Astrocyte (in vitro differentiated cells and primary cell): Measurements from ENCODE around the gene PKNOX2. TPM values are rescaled to one million over a fixed set of nuclear protein-coding genes. Genes with fewer than 3 reads are reported as not detected.

ENCODE experiments used
- DNase-seq: peaks from one replicate; pipeline ENCODE4 v3.0.0-alpha.2; 2010; ENCODE audit warnings: low read depth
- FAIRE-seq: peaks from 2 replicates; lab custom pipeline; 2011; peaks lifted over from hg19 to GRCh38; lab: Jason Lieb, UNC
- H2AFZ ChIP-seq: 2 replicates; pipeline ENCODE4 v1.6.0; 2012; ENCODE audit warnings: low read depth, low read length, inconsistent platforms
- H3K27ac ChIP-seq: 2 replicates; pipeline ENCODE4 v1.5.1; 2011; ENCODE audit warnings: low read depth, low read length, inconsistent platforms
- H3K27me3 ChIP-seq: 2 replicates; pipeline ENCODE4 v1.6.0; 2011; ENCODE audit warnings: low read length, inconsistent platforms; ENCODE audit not compliant: insufficient read depth
- H3K36me3 ChIP-seq: 2 replicates; pipeline ENCODE4 v1.5.1; 2011; ENCODE audit warnings: low read length, inconsistent platforms; ENCODE audit not compliant: insufficient read depth
- H3K4me1 ChIP-seq: 2 replicates; pipeline ENCODE4 v1.5.1; 2011; ENCODE audit warnings: low read length, inconsistent platforms; ENCODE audit not compliant: insufficient read depth
- H3K4me2 ChIP-seq: 2 replicates; pipeline ENCODE4 v1.6.0; 2012; ENCODE audit warnings: low read length, inconsistent platforms
- H3K4me3 ChIP-seq: 2 replicates; pipeline ENCODE4 v1.5.1; 2011; ENCODE audit warnings: low read depth, mild to moderate bottlenecking, low read length, inconsistent platforms; ENCODE audit not compliant: insufficient read depth
- H3K79me2 ChIP-seq: 2 replicates; pipeline ENCODE4 v1.6.0; 2012; ENCODE audit warnings: mild to moderate bottlenecking, low read length, inconsistent platforms; ENCODE audit not compliant: insufficient read depth
- H3K9ac ChIP-seq: 2 replicates; pipeline ENCODE4 v1.6.0; 2012; ENCODE audit warnings: mild to moderate bottlenecking, low read length, inconsistent platforms
- H3K9me3 ChIP-seq: 2 replicates; pipeline ENCODE4 v1.5.1; 2012; ENCODE audit warnings: low read depth, mild to moderate bottlenecking, low read length, inconsistent platforms; ENCODE audit not compliant: insufficient read depth
- H4K20me1 ChIP-seq: 2 replicates; pipeline ENCODE4 v1.6.0; 2012; ENCODE audit warnings: low read length, inconsistent platforms; ENCODE audit not compliant: insufficient read depth
- H3K27ac Mint-ChIP-seq: one replicate; pipeline ENCODE4 v1.8.0; 2021; ENCODE audit warnings: mild to moderate bottlenecking, mixed read lengths; ENCODE audit not compliant: unreplicated experiment
- H3K27me3 Mint-ChIP-seq: one replicate; pipeline ENCODE4 v1.8.0; 2021; ENCODE audit warnings: low read depth, mixed read lengths; ENCODE audit not compliant: unreplicated experiment
- H3K36me3 Mint-ChIP-seq: one replicate; pipeline ENCODE4 v1.8.0; 2021; ENCODE audit warnings: low read depth, mixed read lengths; ENCODE audit not compliant: unreplicated experiment
- H3K4me1 Mint-ChIP-seq: one replicate; pipeline ENCODE4 v1.8.0; 2021; ENCODE audit warnings: low read depth, mixed read lengths; ENCODE audit not compliant: unreplicated experiment
- H3K4me3 Mint-ChIP-seq: one replicate; pipeline ENCODE4 v1.8.0; 2021; ENCODE audit warnings: mild to moderate bottlenecking, moderate library complexity, mixed read lengths; ENCODE audit not compliant: unreplicated experiment
- H3K9me3 Mint-ChIP-seq: one replicate; pipeline ENCODE4 v1.8.0; 2021; ENCODE audit warnings: mild to moderate bottlenecking, mixed read lengths; ENCODE audit not compliant: unreplicated experiment
- EZH2 ChIP-seq: IDR thresholded peaks from 2 replicates; pipeline ENCODE4 v1.6.1; 2012; ENCODE audit warnings: mild to moderate bottlenecking, low read length, inconsistent platforms; ENCODE audit not compliant: insufficient read depth
- total RNA-seq: library from RNA; stranded (reverse); gene quantifications from 2 replicates; pipeline ENCODE4 v1.2.1, GENCODE V29; 2021
- TF ChIP-seq, protein P1 (sequence below): IDR thresholded peaks from 2 replicates; pipeline ENCODE4 v1.5.1; 2011; ENCODE audit warnings: low read depth, mild to moderate bottlenecking, inconsistent platforms, low read length, moderate library complexity; ENCODE audit not compliant: insufficient read depth

The PKNOX2 gene
- total RNA-seq, 1 donor from 2014 or later: 53.4 TPM

DNA sequence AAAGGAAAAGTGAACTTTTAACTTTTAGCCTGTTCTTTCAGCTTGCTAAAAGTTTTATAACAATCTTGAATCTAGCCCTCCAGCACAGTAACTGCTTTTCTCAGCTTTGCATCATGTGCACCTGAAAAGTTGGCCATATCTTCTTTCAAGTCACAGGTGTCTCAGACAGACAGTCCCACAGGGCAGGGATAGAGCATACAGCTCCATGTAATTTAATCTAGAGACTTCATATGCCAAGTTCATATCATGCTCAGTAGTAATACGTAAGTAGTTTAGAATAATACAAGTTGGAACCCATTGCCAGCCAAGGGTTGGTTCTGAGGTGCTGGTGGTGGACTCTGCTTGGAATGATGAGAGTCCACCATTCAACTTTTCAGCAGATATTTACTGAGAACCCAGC lies 68.6 kb downstream of the PKNOX2 start:
- H3K36me3 Mint-ChIP-seq: peaks cover 53% of the 10 kb centered on the region
- no peaks in the 10 kb centered on the region for H3K36me3 ChIP-seq
- H3K9me3 ChIP-seq: no peaks in the 10 kb centered on the region
- no peak overlapping the region for H3K4me2 ChIP-seq
- peaks cover 25% of the 10 kb centered on the region for H4K20me1 ChIP-seq
- TF ChIP-seq, protein P1, sequence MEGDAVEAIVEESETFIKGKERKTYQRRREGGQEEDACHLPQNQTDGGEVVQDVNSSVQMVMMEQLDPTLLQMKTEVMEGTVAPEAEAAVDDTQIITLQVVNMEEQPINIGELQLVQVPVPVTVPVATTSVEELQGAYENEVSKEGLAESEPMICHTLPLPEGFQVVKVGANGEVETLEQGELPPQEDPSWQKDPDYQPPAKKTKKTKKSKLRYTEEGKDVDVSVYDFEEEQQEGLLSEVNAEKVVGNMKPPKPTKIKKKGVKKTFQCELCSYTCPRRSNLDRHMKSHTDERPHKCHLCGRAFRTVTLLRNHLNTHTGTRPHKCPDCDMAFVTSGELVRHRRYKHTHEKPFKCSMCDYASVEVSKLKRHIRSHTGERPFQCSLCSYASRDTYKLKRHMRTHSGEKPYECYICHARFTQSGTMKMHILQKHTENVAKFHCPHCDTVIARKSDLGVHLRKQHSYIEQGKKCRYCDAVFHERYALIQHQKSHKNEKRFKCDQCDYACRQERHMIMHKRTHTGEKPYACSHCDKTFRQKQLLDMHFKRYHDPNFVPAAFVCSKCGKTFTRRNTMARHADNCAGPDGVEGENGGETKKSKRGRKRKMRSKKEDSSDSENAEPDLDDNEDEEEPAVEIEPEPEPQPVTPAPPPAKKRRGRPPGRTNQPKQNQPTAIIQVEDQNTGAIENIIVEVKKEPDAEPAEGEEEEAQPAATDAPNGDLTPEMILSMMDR: no peak
- TF ChIP-seq EZH2: no peak
- DNase-seq (no peak), FAIRE-seq (no peak)
- no peaks in the 10 kb centered on the region for H3K27me3 ChIP-seq
- H2AFZ ChIP-seq: no peak overlapping the region
- H3K4me3 ChIP-seq: no peak overlapping the region
- H3K9ac ChIP-seq: no peak overlapping the region
- H3K27ac Mint-ChIP-seq: no peak overlapping the region
- H3K27ac ChIP-seq: no peak overlapping the region
- H3K4me1 ChIP-seq: no peaks in the 10 kb centered on the region
- H3K4me3 Mint-ChIP-seq: no peak overlapping the region
- H3K4me1 Mint-ChIP-seq: peaks cover 41% of the 10 kb centered on the region
- H3K9me3 Mint-ChIP-seq: peaks cover 2% of the 10 kb centered on the region
- no peaks in the 10 kb centered on the region for H3K27me3 Mint-ChIP-seq
- H3K79me2 ChIP-seq: peaks cover 8% of the 10 kb centered on the region

DNA sequence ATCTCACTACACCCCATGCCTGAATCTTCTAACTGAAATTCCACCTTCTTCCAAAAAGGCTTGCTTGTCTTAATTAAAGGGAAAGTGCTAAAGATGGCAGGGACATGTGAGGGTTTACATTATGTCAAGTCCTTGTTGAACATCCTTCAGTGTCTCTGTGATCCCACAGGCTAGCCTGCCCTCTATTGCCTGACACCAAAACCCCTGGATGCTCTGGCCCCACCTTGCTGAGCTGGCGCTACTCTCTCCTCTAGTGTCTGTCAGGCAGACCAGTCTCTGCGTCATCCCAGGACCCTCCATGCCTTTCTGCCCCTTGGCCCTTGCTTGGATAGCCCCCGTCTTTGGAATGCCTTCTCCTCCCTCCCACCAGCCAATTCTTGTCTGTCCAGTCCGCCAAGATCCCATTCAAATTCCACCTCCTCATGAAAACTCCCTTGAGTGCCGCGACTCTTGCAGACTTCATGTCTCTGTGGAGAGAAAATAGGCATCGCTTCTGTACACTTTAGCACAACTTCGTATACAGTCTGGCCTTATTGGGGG lies 69.3 kb downstream of the PKNOX2 start:
- Histone ChIP-seq H3K4me1 (no peaks in the 10 kb centered on the region), H3K4me2 (no peak overlapping the region), H3K36me3 (no peaks in the 10 kb centered on the region), H4K20me1 (peaks cover 25% of the 10 kb centered on the region), H3K9me3 (no peaks in the 10 kb centered on the region), H3K27ac (no peak overlapping the region), H3K79me2 (peaks cover 8% of the 10 kb centered on the region), H3K9ac (no peak overlapping the region), H3K4me3 (no peak overlapping the region), H2AFZ (no peak overlapping the region), H3K27me3 (no peaks in the 10 kb centered on the region)
- peak overlapping the region; percentile 14 for H3K27ac Mint-ChIP-seq
- peak overlapping the region; percentile 17 for H3K4me3 Mint-ChIP-seq
- TF ChIP-seq, protein P1: no peak
- no peak for TF ChIP-seq EZH2
- H3K9me3 Mint-ChIP-seq: peaks cover 3% of the 10 kb centered on the region
- peaks cover 34% of the 10 kb centered on the region for H3K4me1 Mint-ChIP-seq
- no peaks in the 10 kb centered on the region for H3K27me3 Mint-ChIP-seq
- H3K36me3 Mint-ChIP-seq: peaks cover 54% of the 10 kb centered on the region
- DNase-seq (no peak), FAIRE-seq (no peak)

DNA sequence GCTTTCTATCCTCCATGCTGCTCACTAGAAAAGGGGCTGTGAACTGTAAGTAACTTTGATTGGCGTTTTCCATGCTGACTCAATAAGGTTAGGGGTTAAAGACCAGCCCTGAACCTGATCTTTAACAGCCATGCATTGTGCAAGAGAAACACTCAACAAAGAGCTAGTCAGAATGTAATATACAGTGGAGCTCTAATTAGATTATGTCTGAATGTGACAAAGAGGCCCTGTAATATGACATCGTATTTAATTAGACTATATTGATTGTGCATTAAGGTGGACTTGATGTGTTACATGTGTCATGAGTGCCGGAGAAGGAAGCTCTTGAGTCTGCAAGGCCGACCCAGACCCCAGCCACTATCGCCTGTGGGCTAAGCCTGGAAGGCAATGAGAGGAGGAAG lies 70.5 kb downstream of the PKNOX2 start:
- H3K9me3 ChIP-seq: no peaks in the 10 kb centered on the region
- DNase-seq: no peak
- H3K4me1 ChIP-seq: no peaks in the 10 kb centered on the region
- H2AFZ ChIP-seq: no peak overlapping the region
- TF ChIP-seq, protein P1: no peak
- TF ChIP-seq EZH2: no peak
- H3K27me3 ChIP-seq: no peaks in the 10 kb centered on the region
- no peaks in the 10 kb centered on the region for H3K36me3 ChIP-seq
- no peak overlapping the region for H3K4me2 ChIP-seq
- no peak overlapping the region for H3K4me3 Mint-ChIP-seq
- peaks cover 25% of the 10 kb centered on the region for H4K20me1 ChIP-seq
- no peaks in the 10 kb centered on the region for H3K27me3 Mint-ChIP-seq
- H3K79me2 ChIP-seq: peaks cover 8% of the 10 kb centered on the region
- no peak overlapping the region for H3K27ac Mint-ChIP-seq
- no peak overlapping the region for H3K9ac ChIP-seq
- H3K27ac ChIP-seq: no peak overlapping the region
- peaks cover 4% of the 10 kb centered on the region for H3K9me3 Mint-ChIP-seq
- no peak overlapping the region for H3K4me3 ChIP-seq
- no peak for FAIRE-seq
- peaks cover 22% of the 10 kb centered on the region for H3K4me1 Mint-ChIP-seq
- H3K36me3 Mint-ChIP-seq: peaks cover 65% of the 10 kb centered on the region
